ENCODE measurements around the gene ZNF630.

DNA sequence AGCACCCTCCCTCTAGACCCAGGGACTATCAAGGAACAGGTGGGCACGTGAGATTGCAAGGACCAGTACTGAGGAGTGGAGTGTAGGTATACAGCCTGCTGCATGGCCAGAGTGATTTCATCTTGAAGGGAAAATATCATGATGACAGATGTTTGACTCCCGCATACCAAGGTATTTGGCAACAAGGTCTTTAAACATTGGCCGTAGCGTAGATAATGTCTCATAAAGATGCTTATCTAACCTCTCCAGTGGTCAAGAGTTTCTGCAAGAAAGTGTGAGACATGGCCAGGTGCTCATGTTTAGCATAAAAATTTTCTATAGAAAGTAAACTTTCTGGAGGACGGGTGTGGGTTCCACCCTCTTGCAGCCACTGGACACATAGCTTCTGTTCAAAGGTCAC lies 18.7 kb upstream of the ZNF630 start:
- no peak for TF ChIP-seq POLR2A (IDR thresholded peaks at IDR 0.05; ENCODE audit: low read depth, low read length)
- TF ChIP-seq TAF1 (IDR thresholded peaks at IDR 0.05; ENCODE audit: low read depth, low read length) = no peak
- no peak for TF ChIP-seq SPI1 (IDR thresholded peaks at IDR 0.05; ENCODE audit: low read depth, low read length)
- no peak for TF ChIP-seq POLR2AphosphoS5 (IDR thresholded peaks at IDR 0.05; ENCODE audit: low read depth, low read length)
- no peak for TF ChIP-seq PAX5 (IDR thresholded peaks at IDR 0.05; ENCODE audit: insufficient read depth, low read length, severe bottlenecking)
